HEK293 (cell line): ENCODE measurements around the gene ZNF786.

Source experiments
- EGR2 ChIP-seq: fragments of 450-650 bp; formaldehyde crosslinking; IDR thresholded peaks from 2 replicates; pipeline ENCODE4 v1.5.1; 2016; ENCODE audit warnings: low read depth, missing biosample characterization, missing genetic modification characterization
- ELK4 ChIP-seq: IDR thresholded peaks from 2 replicates; pipeline ENCODE4 v1.6.1; 2011; ENCODE audit warnings: mild to moderate bottlenecking, low read depth, low read length, borderline replicate concordance
- GLIS2 ChIP-seq: fragments of 450-650 bp; formaldehyde crosslinking; IDR thresholded peaks from 2 replicates; pipeline ENCODE4 v1.5.1; 2016; ENCODE audit warnings: missing biosample characterization, missing genetic modification characterization
- RBAK ChIP-seq: fragments of 450-650 bp; formaldehyde crosslinking; IDR thresholded peaks from 2 replicates; pipeline ENCODE4 v1.5.1; 2016; ENCODE audit warnings: missing biosample characterization, missing genetic modification characterization
- ZBTB11 ChIP-seq: fragments of 450-650 bp; formaldehyde crosslinking; conservative IDR thresholded peaks from 2 replicates; pipeline ENCODE4 v1.5.1; 2016; ENCODE audit warnings: low read depth, missing biosample characterization, missing genetic modification characterization
- ZBTB26 ChIP-seq: fragments of 450-650 bp; formaldehyde crosslinking; optimal IDR thresholded peaks from 2 replicates; pipeline ENCODE3; 2016; ENCODE audit warnings: missing biosample characterization, mild to moderate bottlenecking, missing genetic modification characterization
- ZBTB44 ChIP-seq: fragments of 450-650 bp; IDR thresholded peaks from 2 replicates; pipeline ENCODE4 v1.5.1; 2018; ENCODE audit warnings: missing biosample characterization, mild to moderate bottlenecking, missing genetic modification characterization
- ZBTB8A ChIP-seq: fragments of 450-650 bp; formaldehyde crosslinking; IDR thresholded peaks from 2 replicates; pipeline ENCODE4 v1.5.1; 2016; ENCODE audit warnings: missing biosample characterization, missing genetic modification characterization
- ZFP69B ChIP-seq: fragments of 450-650 bp; formaldehyde crosslinking; IDR thresholded peaks from 2 replicates; pipeline ENCODE4 v1.5.1; 2016; ENCODE audit warnings: missing biosample characterization, missing genetic modification characterization
- ZNF10 ChIP-seq: fragments of 450-650 bp; formaldehyde crosslinking; IDR thresholded peaks from 2 replicates; pipeline ENCODE4 v1.5.1; 2017; ENCODE audit warnings: missing biosample characterization, missing genetic modification characterization
- ZNF18 ChIP-seq: fragments of 450-650 bp; formaldehyde crosslinking; IDR thresholded peaks from 2 replicates; pipeline ENCODE4 v1.5.1; 2016; ENCODE audit warnings: missing biosample characterization, missing genetic modification characterization
- ZNF324 ChIP-seq: fragments of 450-650 bp; formaldehyde crosslinking; IDR thresholded peaks from 2 replicates; pipeline ENCODE4 v1.5.1; 2016; ENCODE audit warnings: missing biosample characterization, missing genetic modification characterization
- ZNF362 ChIP-seq: fragments of 450-650 bp; formaldehyde crosslinking; IDR thresholded peaks from 2 replicates; pipeline ENCODE4 v1.5.1; 2016; ENCODE audit warnings: missing biosample characterization, missing genetic modification characterization
- ZNF501 ChIP-seq: fragments of 450-650 bp; formaldehyde crosslinking; IDR thresholded peaks from 2 replicates; pipeline ENCODE4 v1.5.1; 2016; ENCODE audit warnings: missing biosample characterization, missing genetic modification characterization
- ZNF518A ChIP-seq: fragments of 450-650 bp; formaldehyde crosslinking; conservative IDR thresholded peaks from 2 replicates; pipeline ENCODE4 v1.5.1; 2016; ENCODE audit warnings: low read depth, missing biosample characterization, missing genetic modification characterization
- ZNF558 ChIP-seq: fragments of 450-650 bp; formaldehyde crosslinking; IDR thresholded peaks from 2 replicates; pipeline ENCODE4 v1.5.1; 2016; ENCODE audit warnings: missing biosample characterization, missing genetic modification characterization
- ZNF626 ChIP-seq: fragments of 450-650 bp; sonication (Bioruptor Pico); formaldehyde crosslinking; IDR thresholded peaks from 2 replicates; pipeline ENCODE4 v1.5.1; 2018; ENCODE audit warnings: missing biosample characterization, missing genetic modification characterization, inconsistent platforms
- ZNF639 ChIP-seq: fragments of 450-650 bp; formaldehyde crosslinking; IDR thresholded peaks from 2 replicates; pipeline ENCODE4 v1.5.1; 2016; ENCODE audit warnings: missing biosample characterization, missing genetic modification characterization
- ZNF707 ChIP-seq: fragments of 450-650 bp; formaldehyde crosslinking; IDR thresholded peaks from 2 replicates; pipeline ENCODE4 v1.5.1; 2016; ENCODE audit warnings: missing biosample characterization, missing genetic modification characterization
- ZNF777 ChIP-seq: fragments of 450-650 bp; formaldehyde crosslinking; IDR thresholded peaks from 2 replicates; pipeline ENCODE4 v1.5.1; 2017; ENCODE audit warnings: missing biosample characterization, missing genetic modification characterization, borderline replicate concordance

The ZNF786 gene

GRCh38 chr7:149125863-149126661 is 35.5 kb upstream of the ZNF786 start, which contains the start of gene ZNF425 (continued):
- no peak for TF ChIP-seq ZNF362 (tag by site-specific recombination)
- no peak for TF ChIP-seq ZBTB11 (tag by site-specific recombination)
- peak; percentile 79 for TF ChIP-seq GLIS2 (tag by site-specific recombination)
- TF ChIP-seq ZNF324: peak; percentile 82
- TF ChIP-seq ELK4: peak; percentile 86; the same call in 1 of the 2 replicates
- TF ChIP-seq ZBTB8A: peak; percentile 13
- TF ChIP-seq ZNF18 (tag by site-specific recombination): no peak
- no peak for TF ChIP-seq ZNF707 (tag by site-specific recombination)
- 0 out of 2 replicates have a peak, but pooled peaks have one; percentile 11 for TF ChIP-seq ZFP69B
- TF ChIP-seq ZNF639 (tag by site-specific recombination): peak; percentile 89
- TF ChIP-seq ZNF501 (tag by site-specific recombination): peak; percentile 99
- peak; percentile 28; the same call in 1 of the 2 replicates for TF ChIP-seq ZBTB44 (tag by site-specific recombination)
- peak; percentile 13; the same call in 1 of the 2 replicates for TF ChIP-seq ZNF558
- TF ChIP-seq ZNF10 (tag by site-specific recombination): no peak
- TF ChIP-seq ZNF626 (tag by site-specific recombination): no peak
- no peak; the same call in 1 of the 2 replicates for TF ChIP-seq ZNF777
- TF ChIP-seq ZBTB26 (tag by site-specific recombination): no peak
- TF ChIP-seq RBAK (tag by site-specific recombination): no peak
- peak; percentile 34 for TF ChIP-seq ZNF518A (tag by site-specific recombination)
- TF ChIP-seq EGR2 (tag by site-specific recombination): no peak
